Astrocyte of the hippocampus (primary cell): ENCODE measurements around the gene PLEKHM1.
A peak's percentile ranks its signal among the peaks of the same experiment; 100 is the strongest.
"Not testable (repeated sequence)": the region's sequence is repeated elsewhere in the genome, so short reads cannot be mapped to it uniquely, and the experiment has no call there.

ENCODE experiments used
- DNase-seq: peaks from one replicate; pipeline ENCODE4 v3.0.0; 2011; ENCODE audit warnings: low read depth, low spot score

The PLEKHM1 gene

DNA sequence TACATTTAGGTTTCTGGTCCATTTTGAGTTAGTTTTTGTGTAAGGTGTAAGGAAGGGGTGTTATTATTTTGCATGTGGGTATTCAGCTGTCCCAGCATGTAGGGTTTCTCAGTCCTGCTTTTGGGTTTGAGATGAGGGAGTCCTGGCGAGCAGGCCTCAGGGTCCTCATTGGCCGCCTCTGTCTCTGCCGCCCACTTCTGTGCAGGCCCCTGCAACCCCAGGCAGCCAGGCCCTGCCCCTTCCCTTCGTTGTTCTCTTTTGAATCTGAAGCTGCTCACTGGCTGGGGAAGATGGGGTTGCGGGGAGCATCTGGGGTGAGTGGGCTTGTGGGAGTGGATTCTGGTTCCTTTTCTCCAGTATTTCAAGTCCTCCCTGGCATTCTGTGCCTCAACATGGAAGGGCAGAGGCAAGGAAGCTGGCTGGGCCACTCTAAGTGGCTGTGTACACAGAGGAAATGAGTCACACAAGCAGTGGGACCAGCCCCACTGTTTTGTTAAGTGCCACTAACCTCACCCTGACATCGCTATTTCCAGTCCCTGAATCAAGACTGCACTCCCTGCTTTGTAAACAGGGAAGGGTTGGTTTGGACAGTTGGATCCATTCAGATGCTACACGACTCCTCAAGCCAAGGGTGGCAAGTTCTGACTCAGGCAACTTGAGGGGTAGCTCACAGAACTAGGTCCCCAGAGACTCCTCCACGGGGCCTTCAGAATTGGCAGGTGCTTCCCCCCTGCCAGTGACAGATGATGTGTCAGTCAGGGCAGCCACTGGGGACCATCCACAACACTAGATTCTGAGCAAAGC, 28.8 kb downstream of the PLEKHM1 start:
- peak; percentile 48 for DNase-seq

DNA sequence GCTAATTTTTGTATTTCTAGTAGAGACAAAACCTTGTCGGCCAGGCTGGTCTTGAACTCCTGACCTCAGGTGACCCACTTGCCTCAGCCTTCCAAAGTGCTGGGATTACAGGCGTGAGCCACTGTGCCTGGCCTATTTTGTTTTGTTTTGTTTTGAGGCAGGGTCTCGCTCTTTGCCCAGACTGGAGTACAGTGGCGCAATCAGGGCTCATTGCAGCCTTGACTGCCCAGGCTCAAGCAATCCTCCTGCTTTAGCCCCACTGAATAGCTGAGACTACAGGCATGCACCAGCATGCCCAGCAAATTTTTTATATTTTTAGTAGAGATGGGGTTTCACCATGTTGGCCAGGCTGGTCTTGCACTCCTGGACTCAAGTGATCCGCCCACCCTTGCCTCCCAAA, 30.1 kb downstream of the PLEKHM1 start:
- DNase-seq: not testable (repeated sequence)

DNA sequence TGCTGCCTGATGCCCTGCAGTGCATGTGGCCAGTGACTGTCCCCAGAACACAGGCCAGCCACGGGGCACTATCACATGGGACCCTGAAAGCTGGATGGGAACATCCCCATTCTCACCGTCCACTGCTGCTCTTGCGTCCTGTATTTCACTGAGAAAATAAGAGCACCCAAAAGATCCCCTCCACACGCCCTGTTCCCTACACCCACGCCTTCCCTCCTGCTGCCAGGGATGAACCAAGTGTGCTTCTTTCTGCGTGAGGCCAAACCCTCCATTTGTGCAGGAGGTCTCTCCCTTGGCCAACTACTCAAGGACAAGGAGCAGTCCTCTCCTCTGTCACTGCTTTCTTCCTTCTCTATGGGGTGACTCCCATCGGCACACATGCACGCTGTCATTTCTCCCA, 36.2 kb downstream of the PLEKHM1 start:
- not testable (repeated sequence) for DNase-seq

DNA sequence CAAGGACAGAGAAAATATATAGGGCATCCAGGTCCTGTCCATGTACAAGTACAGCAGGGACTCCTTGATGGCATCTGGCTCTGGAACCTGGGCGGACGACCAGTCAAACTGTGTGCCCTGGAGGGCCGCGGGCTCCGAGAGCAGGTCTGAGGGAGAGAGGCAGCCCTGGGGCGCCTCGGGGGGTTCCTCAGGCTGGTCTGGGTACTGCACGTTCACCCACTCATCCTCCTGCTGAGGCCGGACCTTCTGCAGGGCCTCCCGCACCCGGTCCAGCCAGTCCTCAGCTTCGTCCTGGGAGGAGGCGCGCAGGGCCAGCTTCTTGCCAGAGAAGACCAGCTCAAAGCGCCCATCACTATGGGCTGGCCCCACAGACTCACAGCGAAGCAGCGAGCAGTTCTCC, 36.8 kb downstream of the PLEKHM1 start:
- not testable (repeated sequence) for DNase-seq

DNA sequence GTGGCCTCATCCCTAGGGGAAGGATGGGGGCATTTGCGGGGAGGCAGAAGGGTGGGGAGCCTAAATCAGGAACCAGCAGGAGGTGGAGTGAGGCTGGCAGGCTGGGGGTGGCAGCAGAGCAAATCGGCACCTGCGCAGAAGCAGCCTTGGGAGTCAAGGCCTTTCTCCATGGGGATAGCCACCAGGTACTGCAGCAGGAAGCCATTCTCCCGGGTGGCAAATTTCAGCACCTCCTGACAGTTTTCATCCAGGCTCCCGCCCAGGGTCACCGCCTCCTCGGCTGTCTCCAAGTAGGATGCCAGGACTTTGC, 37.3 kb downstream of the PLEKHM1 start:
- DNase-seq: not testable (repeated sequence)

DNA sequence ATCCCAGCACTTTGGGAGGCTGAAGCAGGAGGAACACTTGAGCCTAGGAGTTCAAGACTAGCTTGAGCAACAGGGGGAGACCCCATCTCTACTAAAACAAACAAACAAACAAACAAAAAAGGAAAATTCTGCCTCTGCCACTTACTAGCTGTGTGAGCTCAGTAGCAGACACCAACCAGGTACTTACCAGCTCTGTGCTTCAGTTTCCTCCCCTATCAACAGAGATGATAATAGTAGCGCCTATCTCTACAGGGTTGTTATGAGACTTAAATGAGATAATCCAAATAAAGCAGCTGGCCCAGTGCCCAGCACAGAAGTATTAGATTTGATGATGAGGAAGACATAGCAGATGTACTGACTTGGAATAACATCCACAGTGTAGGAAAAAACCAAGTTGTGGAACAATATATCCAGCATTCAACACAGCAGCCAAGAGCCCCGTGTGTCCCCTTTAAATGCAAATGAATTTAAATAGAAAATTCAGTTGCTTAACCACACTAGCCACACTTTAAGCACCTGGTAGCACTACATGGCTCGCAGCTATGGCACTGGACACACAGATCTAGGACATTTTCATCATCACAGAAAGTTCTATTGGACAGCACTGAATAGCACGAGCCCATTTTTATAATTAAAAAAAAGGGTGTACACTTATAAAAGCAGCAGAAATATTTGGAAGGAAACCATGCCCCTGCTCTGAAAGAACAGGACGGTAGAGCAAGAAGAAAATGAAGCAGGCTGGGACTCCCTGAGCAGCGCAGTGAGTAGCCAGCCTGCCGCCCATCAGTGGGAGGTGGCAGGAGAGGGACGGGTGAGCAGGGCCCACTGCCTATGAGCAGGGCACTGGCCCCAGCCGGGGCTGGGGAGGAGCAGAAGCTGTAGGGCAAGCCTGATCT, 37.9 kb downstream of the PLEKHM1 start:
- DNase-seq: not testable (repeated sequence)

DNA sequence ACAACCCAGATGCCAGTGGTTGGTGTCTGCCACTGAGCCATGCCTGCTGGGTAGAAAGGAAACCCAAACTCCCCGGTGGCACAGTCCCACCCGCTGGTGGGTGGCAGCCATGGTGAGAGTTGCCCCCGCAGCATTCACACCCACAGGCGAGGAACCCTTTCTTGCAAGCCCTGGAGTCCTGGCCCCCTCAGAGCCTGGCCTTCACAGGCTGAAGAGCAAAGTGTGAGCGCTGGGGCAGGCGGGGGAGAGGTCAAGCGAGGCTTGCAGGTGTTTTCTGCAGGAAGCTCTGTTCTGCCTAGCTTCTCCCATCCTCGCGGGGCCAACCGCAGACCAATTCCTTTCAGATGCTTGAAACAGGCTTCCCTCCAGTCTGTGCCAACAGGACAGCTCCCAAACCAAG, 38.9 kb downstream of the PLEKHM1 start:
- not testable (repeated sequence) for DNase-seq

DNA sequence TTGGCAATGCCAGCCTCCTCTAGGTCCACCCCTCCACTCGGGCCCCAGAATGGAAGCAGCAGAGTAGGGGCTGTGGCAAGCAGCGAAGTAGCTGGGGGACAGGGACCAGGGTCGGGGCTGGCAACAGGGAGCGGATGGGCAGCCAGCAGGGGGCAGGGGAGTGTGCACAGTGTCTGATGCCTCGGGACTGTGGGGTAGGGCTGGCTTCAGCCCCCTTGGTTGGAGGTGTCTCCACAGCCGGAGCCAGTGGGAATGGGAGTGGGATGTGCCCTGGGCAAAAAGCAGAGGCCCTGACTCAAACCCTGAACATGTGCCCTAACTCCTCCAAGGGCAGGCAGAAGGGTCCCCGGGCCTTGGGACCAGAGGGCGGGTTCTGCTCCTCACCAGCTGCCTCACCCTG, 39.4 kb downstream of the PLEKHM1 start:
- no peak for DNase-seq

DNA sequence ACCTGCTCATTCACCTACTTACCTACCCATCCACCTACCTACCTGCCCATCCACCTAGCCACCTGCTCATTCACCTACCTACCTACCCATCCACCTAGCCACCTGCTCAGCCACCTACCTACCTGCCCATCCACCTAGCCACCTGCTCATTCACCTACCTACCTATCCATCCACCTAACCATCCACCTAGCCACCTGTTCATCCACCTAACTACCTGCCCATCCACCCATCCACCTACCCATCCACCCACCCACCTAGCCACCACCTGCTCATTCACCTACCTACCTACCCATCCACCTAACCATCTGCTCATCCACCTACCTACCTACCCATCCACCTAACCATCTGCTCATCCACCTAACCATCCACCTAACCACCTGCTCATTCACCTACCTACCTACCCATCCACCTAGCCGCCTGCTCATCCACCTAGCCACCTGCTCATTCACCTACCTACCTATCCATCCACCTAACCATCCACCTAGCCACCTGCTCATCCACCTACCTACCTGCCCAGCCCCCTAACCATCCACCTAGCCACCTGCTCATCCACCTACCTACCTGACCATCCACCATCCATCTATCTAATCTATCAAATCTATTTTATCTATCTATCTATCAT, 40.7 kb downstream of the PLEKHM1 start:
- not testable (repeated sequence) for DNase-seq

DNA sequence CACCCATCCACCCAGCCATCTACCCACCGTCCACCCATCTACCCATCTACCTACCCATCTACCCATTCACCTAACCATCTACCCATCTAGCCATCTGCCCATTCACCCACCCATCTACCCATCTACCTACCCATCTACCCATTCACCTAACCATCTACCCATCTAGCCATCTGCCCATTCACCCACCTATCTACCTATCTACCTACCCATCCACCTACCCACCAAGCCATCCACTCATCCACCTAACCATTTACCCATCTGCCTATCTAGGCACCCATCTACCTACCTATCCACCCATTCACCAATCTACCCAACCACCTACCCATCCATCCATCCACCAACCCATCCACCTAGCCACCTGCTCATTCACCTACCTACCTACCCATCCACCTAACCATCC, 41.3 kb downstream of the PLEKHM1 start:
- DNase-seq: not testable (repeated sequence)

DNA sequence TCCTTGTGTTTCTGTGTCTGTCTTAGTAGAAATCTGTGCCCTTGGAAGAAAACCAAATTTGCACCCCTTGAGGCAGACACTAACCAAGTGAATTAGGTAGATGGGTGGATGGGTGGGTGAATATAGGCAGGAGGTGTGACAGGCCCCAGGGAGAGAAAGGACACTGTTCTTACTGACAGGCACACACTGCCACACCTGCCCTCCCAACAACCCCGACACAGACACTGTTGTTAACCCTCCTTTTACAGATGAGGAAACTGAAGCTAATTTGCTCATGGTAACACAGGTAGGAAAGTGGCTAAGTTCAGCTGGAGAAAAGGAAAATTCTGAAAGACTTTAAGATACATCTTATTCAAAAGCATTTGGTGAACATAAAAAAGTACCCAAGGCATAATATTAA, 42.0 kb downstream of the PLEKHM1 start:
- DNase-seq: not testable (repeated sequence)

DNA sequence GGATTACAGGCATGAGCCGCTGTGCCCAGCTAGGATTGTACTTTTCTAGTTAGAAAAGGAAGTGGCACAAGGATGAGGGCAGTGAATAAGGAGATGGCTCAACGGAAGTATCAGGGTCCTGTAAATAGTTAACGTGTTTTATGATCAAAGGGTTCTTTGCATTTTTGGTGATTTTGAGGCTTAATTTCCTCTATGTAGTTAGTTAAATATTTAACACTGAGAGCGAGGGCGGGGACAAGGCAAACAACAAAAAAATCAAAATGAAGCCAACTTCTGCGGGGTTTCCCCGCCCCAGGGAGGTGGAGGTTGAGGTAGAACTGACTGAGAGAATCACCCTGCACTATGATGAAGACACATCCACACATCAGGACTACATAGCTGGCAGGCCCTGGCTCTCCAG, 42.5 kb downstream of the PLEKHM1 start:
- DNase-seq: not testable (repeated sequence)

DNA sequence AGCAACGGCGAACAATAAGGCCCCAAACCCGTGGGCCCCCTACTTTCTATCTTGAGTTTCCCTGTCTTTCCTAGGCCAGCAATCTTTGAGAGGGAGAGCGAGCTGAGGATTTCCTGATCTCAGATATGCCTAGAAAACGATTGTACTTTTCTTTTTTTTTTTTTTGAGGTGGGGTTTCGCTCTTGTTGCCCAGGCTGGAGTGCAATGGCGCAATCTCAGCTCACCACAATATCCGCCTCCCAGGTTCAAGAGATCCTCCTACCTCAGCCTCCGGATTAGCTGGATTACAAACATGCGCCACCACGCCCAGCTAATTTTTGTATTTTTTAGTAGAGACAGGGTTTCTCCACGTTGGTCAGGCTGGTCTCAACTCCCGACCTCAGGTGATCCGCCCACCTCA, 42.9 kb downstream of the PLEKHM1 start:
- not testable (repeated sequence) for DNase-seq

DNA sequence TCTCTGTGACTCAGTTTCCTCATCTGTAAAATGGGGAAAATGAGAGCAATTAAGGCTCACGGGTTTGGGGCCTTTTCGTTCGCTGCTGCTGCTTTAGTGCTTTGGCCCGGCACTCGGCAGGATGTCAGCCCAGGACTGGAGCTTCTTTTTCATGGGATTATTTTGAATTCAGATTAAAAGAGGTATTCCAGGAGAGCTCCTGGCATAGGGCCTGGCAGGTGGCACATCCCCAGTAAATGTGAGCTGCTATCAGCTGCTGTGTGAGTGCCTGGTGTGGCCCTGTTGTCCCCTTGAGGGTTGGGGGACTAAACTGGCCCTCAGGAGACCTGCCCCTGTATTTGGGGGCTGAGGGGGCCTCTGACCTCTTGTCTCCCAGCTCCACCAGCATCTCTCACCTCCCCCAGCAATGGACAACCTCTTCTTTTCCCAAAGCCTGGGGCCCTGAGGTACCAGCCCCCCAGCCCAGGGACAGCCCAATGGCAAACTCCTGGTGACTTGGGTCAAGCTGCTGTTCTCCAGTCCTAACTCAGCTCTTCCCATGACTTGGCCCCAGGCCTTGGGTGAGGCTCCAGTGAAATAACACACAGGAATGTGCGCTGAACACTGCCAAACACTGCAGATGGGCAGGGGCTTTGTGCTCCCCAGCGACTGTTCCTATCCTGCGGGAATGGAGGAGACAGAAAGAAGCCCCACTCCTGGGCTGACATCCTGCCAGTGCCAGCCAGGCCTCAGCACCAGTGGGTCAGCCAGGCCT, 43.5 kb downstream of the PLEKHM1 start:
- not testable (repeated sequence) for DNase-seq

DNA sequence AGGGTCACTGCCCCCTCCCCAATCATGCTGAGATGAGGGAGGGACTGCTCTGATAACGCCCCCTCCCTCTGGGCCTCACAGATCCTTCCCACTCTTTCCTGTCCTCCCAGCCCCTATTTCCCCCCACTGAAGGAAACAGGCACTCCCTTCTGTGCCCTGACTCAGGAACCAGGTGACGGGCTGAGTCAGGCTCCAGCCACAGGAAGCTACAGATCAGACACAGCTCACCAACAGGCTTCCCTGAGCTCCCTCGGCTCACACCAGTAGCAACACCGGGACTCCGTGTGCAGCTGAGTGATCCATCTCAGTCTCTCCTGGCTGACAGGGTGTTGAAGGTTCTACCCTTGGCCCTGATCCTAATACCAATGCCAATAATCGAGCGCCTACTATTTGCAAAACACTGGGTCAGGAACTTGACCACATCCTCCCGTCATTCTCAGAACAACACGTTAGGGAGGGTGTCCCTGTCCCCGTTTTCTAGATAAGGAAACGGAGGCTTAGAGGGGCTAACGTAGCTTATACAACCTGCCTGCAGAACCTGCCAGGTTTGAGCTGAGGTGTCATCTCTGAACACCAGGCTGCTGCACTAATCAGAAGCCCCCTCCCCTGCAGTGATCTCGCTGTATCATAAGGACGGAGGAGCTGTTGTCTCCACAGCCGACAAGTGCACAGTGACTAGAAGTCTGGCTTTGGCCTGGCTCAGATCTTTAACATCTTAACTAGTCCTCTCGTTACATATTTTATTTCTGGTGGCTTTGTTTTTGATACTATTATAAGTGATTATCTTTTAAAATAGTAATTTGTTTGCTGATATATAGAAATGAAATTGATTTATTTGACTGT, 44.4 kb downstream of the PLEKHM1 start:
- peak; percentile 76 for DNase-seq

DNA sequence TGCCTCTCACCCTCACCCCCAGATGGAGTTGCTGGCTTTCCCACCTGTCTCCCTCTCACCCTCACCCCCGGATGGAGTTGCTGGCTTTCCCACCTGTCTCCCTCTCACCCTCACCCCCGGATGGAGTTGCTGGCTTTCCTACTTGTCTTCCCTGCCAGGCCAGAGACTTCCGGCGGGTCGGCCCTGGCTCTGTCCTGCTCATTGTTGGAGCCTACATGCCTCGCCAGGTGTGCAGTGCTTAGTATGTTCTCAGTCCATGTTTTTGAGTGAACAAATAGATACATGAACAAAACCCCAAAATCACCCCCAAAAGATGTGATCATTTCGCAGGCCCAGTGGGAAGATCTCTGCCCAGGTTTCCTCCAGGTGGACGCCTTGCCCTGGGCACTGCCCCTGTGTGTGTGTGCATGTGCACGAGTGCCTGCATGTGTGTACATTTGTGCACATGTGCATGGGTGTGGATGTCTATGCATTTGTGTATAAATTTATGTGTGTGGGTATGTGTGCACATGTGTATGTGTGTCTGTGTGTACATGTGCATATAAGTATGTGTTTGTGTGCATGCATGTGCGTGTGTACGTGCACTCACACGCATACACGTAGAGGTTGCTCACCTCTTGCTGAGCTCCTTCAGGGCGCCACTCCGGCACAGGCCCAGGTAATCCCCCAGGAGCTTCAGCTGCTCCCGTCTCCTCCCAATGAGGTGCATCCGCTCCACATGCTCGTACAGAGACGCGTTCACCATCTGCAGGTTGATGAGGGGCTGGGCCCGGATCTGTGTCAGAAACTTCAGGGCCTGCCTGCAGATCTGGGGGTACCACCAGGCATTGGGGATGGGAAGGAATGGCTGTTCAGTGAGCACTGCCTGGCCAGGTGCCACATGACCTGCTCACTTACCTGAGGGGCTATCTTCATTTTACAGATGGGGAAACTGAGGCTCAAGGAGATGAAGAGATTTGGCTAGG, 45.4 kb downstream of the PLEKHM1 start:
- DNase-seq: not testable (repeated sequence)

DNA sequence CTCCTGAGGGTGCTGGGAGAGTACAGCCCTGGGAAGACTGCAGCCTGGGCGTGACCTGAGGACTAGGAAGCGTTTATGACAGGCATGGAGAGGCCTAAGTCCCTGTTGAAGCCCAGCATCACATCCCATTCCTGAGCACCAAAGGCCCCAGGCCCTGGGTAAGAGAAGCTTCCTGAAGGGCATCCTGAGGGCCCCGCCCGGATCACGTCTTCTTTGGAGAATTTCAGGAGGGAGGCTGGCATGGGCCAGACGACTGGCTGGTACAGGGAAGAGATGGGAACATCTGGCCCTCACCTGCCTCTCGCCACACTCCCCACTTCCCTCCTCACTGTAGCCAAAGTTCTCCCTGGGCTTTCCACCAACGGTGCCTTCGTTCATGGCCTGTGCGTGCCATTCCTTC, 46.2 kb downstream of the PLEKHM1 start:
- not testable (repeated sequence) for DNase-seq

DNA sequence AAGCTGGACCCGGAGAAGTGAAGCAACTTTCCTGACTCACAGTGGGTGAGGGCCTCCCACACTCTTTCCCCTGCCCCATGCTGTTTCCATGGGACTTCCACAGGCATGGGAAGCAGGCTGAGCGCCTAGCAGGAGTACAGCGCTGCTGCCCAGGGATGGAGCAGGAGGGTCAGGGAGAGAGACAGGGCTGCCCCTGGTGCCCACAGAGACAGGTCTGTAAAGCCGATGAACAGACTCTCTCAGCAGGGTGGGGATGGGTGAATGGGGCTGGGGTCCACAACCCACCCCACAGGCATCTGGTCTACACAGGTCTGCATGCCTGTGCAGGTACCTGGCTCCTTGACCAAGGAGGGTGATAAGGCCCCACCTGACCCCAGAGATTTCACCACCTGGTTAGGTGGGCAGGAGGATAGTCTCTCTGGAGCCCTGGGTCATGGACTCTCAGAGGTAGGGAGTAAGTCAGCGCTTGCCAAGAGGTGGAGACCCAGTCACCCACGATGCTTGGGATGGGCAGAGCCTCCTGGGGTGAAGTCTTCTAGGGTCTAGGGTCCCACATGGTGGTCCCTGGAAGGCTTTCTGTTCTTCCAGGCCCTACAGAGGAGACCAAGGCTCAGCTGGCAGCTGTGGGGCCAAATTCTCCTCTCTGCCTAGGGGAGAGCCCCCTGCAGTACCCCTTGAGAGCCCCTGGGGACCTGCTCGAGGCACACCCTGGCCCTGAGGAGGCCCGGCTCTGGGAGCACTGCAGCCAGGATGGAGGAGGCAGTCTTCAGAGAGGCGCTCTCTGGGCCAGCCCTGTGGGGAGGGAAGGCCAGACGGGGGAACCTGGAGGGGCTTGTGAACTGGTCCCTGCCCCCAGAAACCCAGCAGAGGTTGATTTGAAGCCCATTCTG, 46.9 kb downstream of the PLEKHM1 start:
- not testable (repeated sequence) for DNase-seq
